Measurements from ENCODE around the gene ZNF182. TPM values are rescaled to one million over a fixed set of nuclear protein-coding genes. Genes with fewer than 3 reads are reported as not detected.
A peak's percentile ranks its signal among the peaks of the same experiment; 100 is the strongest.

The ZNF182 gene
- 7.3 and 8.1 TPM in 2 replicates for total RNA-seq (2022)
- percentile 70 among the genes with signal in this experiment for Bru-seq, nascent RNA
- percentile 59 among the genes with signal in this experiment for BruChase-seq, experiment 1, labeled RNA remaining after a 6-hour chase
- percentile 62 among the genes with signal in this experiment for BruChase-seq, experiment 2, labeled RNA remaining after a 2-hour chase
- long read RNA-seq, partial matches to known transcripts, result 1 of 7 reads
- long read RNA-seq, other reads (novel, unspliced or antisense), result 6 of 7 reads

- H3K27ac Mint-ChIP-seq (ENCODE audit: unreplicated experiment), result peak within 1 kb of the TSS; percentile 69
- TF ChIP-seq, protein P1, sequence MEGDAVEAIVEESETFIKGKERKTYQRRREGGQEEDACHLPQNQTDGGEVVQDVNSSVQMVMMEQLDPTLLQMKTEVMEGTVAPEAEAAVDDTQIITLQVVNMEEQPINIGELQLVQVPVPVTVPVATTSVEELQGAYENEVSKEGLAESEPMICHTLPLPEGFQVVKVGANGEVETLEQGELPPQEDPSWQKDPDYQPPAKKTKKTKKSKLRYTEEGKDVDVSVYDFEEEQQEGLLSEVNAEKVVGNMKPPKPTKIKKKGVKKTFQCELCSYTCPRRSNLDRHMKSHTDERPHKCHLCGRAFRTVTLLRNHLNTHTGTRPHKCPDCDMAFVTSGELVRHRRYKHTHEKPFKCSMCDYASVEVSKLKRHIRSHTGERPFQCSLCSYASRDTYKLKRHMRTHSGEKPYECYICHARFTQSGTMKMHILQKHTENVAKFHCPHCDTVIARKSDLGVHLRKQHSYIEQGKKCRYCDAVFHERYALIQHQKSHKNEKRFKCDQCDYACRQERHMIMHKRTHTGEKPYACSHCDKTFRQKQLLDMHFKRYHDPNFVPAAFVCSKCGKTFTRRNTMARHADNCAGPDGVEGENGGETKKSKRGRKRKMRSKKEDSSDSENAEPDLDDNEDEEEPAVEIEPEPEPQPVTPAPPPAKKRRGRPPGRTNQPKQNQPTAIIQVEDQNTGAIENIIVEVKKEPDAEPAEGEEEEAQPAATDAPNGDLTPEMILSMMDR (IDR thresholded peaks at IDR 0.05; ENCODE audit: unreplicated experiment), result no peak
- DNase-seq, result peak; percentile 92
- CTCF ChIA-PET, result no interaction called here
- H3K4me1 Mint-ChIP-seq (ENCODE audit: low read depth, unreplicated experiment), result peaks cover 7% of the 10 kb centered on the region
- peaks cover 3% of the 10 kb centered on the region for H3K9me3 Mint-ChIP-seq (ENCODE audit: low read depth, unreplicated experiment)
- BruUV-seq (replicated peaks), result no TSS peak
- peaks cover 14% of the 10 kb centered on the region for H3K36me3 Mint-ChIP-seq (ENCODE audit: insufficient read depth, unreplicated experiment)
- intact Hi-C loops (cut with micrococcal nuclease; ENCODE audit: unreplicated experiment), result no loop called here
- H3K4me3 Mint-ChIP-seq (ENCODE audit: low read depth, unreplicated experiment), result peak within 1 kb of the TSS; percentile 84
- peaks cover 12% of the 10 kb centered on the region for H3K27me3 Mint-ChIP-seq (ENCODE audit: unreplicated experiment)
Measured at GRCh38 chrX:48003758-48004457, at the start of gene ZNF182. ZNF182 (minus strand) TSS chrX:48003989; CDS start chrX:48002609, 1,380 bp downstream.

- intact Hi-C loops (cut with micrococcal nuclease; ENCODE audit: unreplicated experiment), result no loop called here
- CTCF ChIA-PET, result no interaction called here
- H3K27me3 Mint-ChIP-seq (ENCODE audit: unreplicated experiment), result no peaks in the 10 kb centered on the region
- BruUV-seq (replicated peaks), result no TSS peak
- no peak overlapping the region for H3K4me3 Mint-ChIP-seq (ENCODE audit: low read depth, unreplicated experiment)
- no peaks in the 10 kb centered on the region for H3K36me3 Mint-ChIP-seq (ENCODE audit: insufficient read depth, unreplicated experiment)
- no peak for DNase-seq
- H3K9me3 Mint-ChIP-seq (ENCODE audit: low read depth, unreplicated experiment), result peaks cover 7% of the 10 kb centered on the region
- TF ChIP-seq, protein P1 (IDR thresholded peaks at IDR 0.05; ENCODE audit: unreplicated experiment), result no peak
- H3K27ac Mint-ChIP-seq (ENCODE audit: unreplicated experiment), result no peak overlapping the region
- peaks cover 15% of the 10 kb centered on the region for H3K4me1 Mint-ChIP-seq (ENCODE audit: low read depth, unreplicated experiment)
Measured at GRCh38 chrX:48046846-48047245, 43.1 kb upstream of the ZNF182 start.

DNA sequence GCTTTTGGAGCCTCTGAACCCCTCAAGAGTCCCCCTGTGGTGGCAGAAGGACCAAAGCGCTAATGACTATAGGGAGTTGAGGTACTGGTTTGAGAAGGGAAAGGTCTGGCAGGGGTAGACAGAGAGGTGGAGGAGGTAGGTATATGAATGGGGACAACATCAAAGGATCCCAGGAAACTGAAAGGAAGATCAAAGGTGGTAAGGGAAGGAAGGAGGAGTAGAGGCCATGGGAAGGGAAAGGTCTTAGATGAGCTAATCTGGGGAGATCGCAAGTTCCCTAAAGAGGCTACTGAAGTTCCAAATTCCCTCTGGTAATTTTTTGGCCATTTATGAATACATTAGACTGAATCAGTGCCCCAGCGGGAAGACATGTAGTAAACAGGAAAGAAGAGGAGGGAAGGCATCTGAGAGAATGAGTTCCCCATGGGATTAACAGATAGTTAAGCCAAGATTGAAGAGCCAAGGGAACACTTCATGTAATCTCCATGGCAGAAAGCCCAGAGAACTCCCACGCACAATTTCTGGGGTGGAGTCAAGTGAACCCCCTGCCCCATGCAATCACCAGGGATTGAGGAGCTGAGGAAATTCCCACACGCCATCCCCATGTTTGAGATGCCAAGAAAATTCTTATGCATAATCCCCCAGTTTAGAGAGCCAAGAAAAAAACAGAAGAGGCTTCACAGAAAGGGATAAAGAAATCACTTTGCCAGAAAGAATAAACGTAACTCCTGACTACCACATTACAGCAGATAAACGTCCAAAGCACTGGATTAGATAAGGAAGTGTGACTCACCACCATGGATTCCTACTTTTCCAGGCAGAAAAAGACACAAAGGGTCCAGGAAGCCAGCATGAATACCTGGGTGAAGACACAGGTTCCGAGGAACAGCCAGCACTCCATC, 41.9 kb upstream of the ZNF182 start:
- Mint-ChIP-seq H3K27me3 (ENCODE audit: unreplicated experiment) (no peaks in the 10 kb centered on the region), H3K4me1 (ENCODE audit: low read depth, unreplicated experiment) (peaks cover 15% of the 10 kb centered on the region), H3K9me3 (ENCODE audit: low read depth, unreplicated experiment) (peaks cover 7% of the 10 kb centered on the region), H3K36me3 (ENCODE audit: insufficient read depth, unreplicated experiment) (no peaks in the 10 kb centered on the region), H3K4me3 (ENCODE audit: low read depth, unreplicated experiment) (no peak overlapping the region), H3K27ac (ENCODE audit: unreplicated experiment) (peak overlapping the region; percentile 42)
- BruUV-seq (replicated peaks), result no TSS peak
- no peak for DNase-seq
- TF ChIP-seq, protein P1 (IDR thresholded peaks at IDR 0.05; ENCODE audit: unreplicated experiment), result no peak
- intact Hi-C loops (cut with micrococcal nuclease; ENCODE audit: unreplicated experiment), result no loop called here
- CTCF ChIA-PET, result no interaction called here

- CTCF ChIA-PET, result no interaction called here
- Mint-ChIP-seq H3K9me3 (ENCODE audit: low read depth, unreplicated experiment) (peaks cover 7% of the 10 kb centered on the region), H3K36me3 (ENCODE audit: insufficient read depth, unreplicated experiment) (no peaks in the 10 kb centered on the region), H3K27ac (ENCODE audit: unreplicated experiment) (no peak overlapping the region), H3K27me3 (ENCODE audit: unreplicated experiment) (no peaks in the 10 kb centered on the region), H3K4me3 (ENCODE audit: low read depth, unreplicated experiment) (no peak overlapping the region), H3K4me1 (ENCODE audit: low read depth, unreplicated experiment) (peaks cover 15% of the 10 kb centered on the region)
- BruUV-seq (replicated peaks), result no TSS peak
- intact Hi-C loops (cut with micrococcal nuclease; ENCODE audit: unreplicated experiment), result no loop called here
- DNase-seq, result no peak
- TF ChIP-seq, protein P1 (IDR thresholded peaks at IDR 0.05; ENCODE audit: unreplicated experiment), result no peak
Measured at GRCh38 chrX:48043056-48043455, 39.3 kb upstream of the ZNF182 start.

All from Calu3 (cell line).